ENCODE data around the gene ZNF165.

- no peak for TF ChIP-seq CTCF (IDR thresholded peaks at IDR 0.05; ENCODE audit: low read length)
- no peak for TF ChIP-seq EZH2phosphoT487 (IDR thresholded peaks at IDR 0.05; ENCODE audit: low read length)
Measured at GRCh38 chr6:28115799-28116198, 35.4 kb downstream of the ZNF165 start.

All from MM.1S (cell line).